ENCODE measurements around the gene FOXN3. TPM values are rescaled to one million over a fixed set of nuclear protein-coding genes. Genes with fewer than 3 reads are reported as not detected.

FOXN3 gene
- polyA plus RNA-seq, 1 donor (not counting 4 experiments of a cell fraction or from before 2014, with no cell fraction given), result 10.2 TPM

GRCh38 chr14:89277203-89277602, 139.8 kb downstream of the FOXN3 start:
- dilution Hi-C loops (cut with MboI; ENCODE audit: extremely low pct_ligation_motif_present, low sequenced_read_pairs), result no loop called here
- FAIRE-seq, result no peak
- H3K9me1 ChIP-seq (ENCODE audit: control insufficient read depth, extremely low read depth, insufficient read depth, low read length), result no peaks in the 10 kb centered on the region

GRCh38 chr14:89276424-89276975, 140.5 kb downstream of the FOXN3 start:
- H2AFZ ChIP-seq (ENCODE audit: control insufficient read depth, low read length), result no peak overlapping the region
- dilution Hi-C loops (cut with MboI; ENCODE audit: extremely low pct_ligation_motif_present, low sequenced_read_pairs), result no loop called here
- H3K79me2 ChIP-seq (ENCODE audit: control insufficient read depth, insufficient read depth, low read length), result no peaks in the 10 kb centered on the region
- TF ChIP-seq EZH2 (IDR thresholded peaks at IDR 0.05; ENCODE audit: low read length) (no peak), CTCF (optimal IDR thresholded peaks at IDR 0.05 in 1 of 3, IDR thresholded peaks at IDR 0.05 in 1 of 3, conservative IDR thresholded peaks at IDR 0.05 in 1 of 3; ENCODE audit: extremely low read depth in 1 of 3, insufficient read depth in 2 of 3, low read length in 3 of 3) (no peak)
- no peak for DNase-seq (ENCODE audit: low read depth, low spot score)
- H3K4me2 ChIP-seq (ENCODE audit: control insufficient read depth, extremely low read depth, insufficient read depth, low read depth, low read length), result no peak overlapping the region
- no peaks in the 10 kb centered on the region for H3K9me1 ChIP-seq (ENCODE audit: control insufficient read depth, extremely low read depth, insufficient read depth, low read length)
- no peaks in the 10 kb centered on the region for H3K4me1 ChIP-seq (ENCODE audit: control insufficient read depth, extremely low read depth, insufficient read depth, low read length)
- FAIRE-seq, result no peak
- no peak overlapping the region for H3K9ac ChIP-seq (ENCODE audit: control insufficient read depth, extremely low read depth, insufficient read depth, low read length)
- H3K36me3 ChIP-seq (ENCODE audit: control insufficient read depth in 2 of 2, extremely low read depth in 1 of 2, insufficient read depth in 2 of 2, low read length in 2 of 2), result peaks cover 0 to 1% of the 10 kb centered on the region in 2 experiments
- no peak overlapping the region for H3K4me3 ChIP-seq (ENCODE audit: control insufficient read depth in 2 of 3, extremely low read depth in 1 of 3, insufficient read depth in 2 of 3, low read depth in 1 of 3, low read length in 3 of 3)
- H3K27ac ChIP-seq (ENCODE audit: control insufficient read depth, insufficient read depth, low read length), result no peak overlapping the region
- no peaks in the 10 kb centered on the region for H4K20me1 ChIP-seq (ENCODE audit: control insufficient read depth, extremely low read depth, insufficient read depth, low read length)
- no peaks in the 10 kb centered on the region for H3K27me3 ChIP-seq (ENCODE audit: control insufficient read depth, extremely low read depth, insufficient read depth, low read length)
- no peaks in the 10 kb centered on the region for H3K9me3 ChIP-seq (ENCODE audit: control insufficient read depth, low read depth, low read length)

More at GRCh38 chr14:89277203-89277602, 139.8 kb downstream of the FOXN3 start:
- no peaks in the 10 kb centered on the region for H3K79me2 ChIP-seq (ENCODE audit: control insufficient read depth, insufficient read depth, low read length)
- no peak overlapping the region for H3K4me2 ChIP-seq (ENCODE audit: control insufficient read depth, extremely low read depth, insufficient read depth, low read depth, low read length)
- no peak overlapping the region for H3K27ac ChIP-seq (ENCODE audit: control insufficient read depth, insufficient read depth, low read length)
- peaks cover 0 to 1% of the 10 kb centered on the region in 2 experiments for H3K36me3 ChIP-seq (ENCODE audit: control insufficient read depth in 2 of 2, extremely low read depth in 1 of 2, insufficient read depth in 2 of 2, low read length in 2 of 2)
- no peaks in the 10 kb centered on the region for H3K27me3 ChIP-seq (ENCODE audit: control insufficient read depth, extremely low read depth, insufficient read depth, low read length)
- no peak overlapping the region for H3K4me3 ChIP-seq (ENCODE audit: control insufficient read depth in 2 of 3, extremely low read depth in 1 of 3, insufficient read depth in 2 of 3, low read depth in 1 of 3, low read length in 3 of 3)
- no peaks in the 10 kb centered on the region for H3K9me3 ChIP-seq (ENCODE audit: control insufficient read depth, low read depth, low read length)
- no peak for DNase-seq (ENCODE audit: low read depth, low spot score)
- no peaks in the 10 kb centered on the region for H3K4me1 ChIP-seq (ENCODE audit: control insufficient read depth, extremely low read depth, insufficient read depth, low read length)
- H4K20me1 ChIP-seq (ENCODE audit: control insufficient read depth, extremely low read depth, insufficient read depth, low read length), result no peaks in the 10 kb centered on the region
- no peak overlapping the region for H2AFZ ChIP-seq (ENCODE audit: control insufficient read depth, low read length)
- no peak overlapping the region for H3K9ac ChIP-seq (ENCODE audit: control insufficient read depth, extremely low read depth, insufficient read depth, low read length)
- TF ChIP-seq EZH2 (IDR thresholded peaks at IDR 0.05; ENCODE audit: low read length), result no peak
- no peak for TF ChIP-seq CTCF (optimal IDR thresholded peaks at IDR 0.05 in 1 of 3, IDR thresholded peaks at IDR 0.05 in 1 of 3, conservative IDR thresholded peaks at IDR 0.05 in 1 of 3; ENCODE audit: extremely low read depth in 1 of 3, insufficient read depth in 2 of 3, low read length in 3 of 3)
